OCI-LY1 (cell line): ENCODE data around the gene NDRG2.

Experiments
- H2AFZ ChIP-seq: fragments of 200-600 bp; sonication (generic), shearing (Covaris generic); 2 replicates; pipeline ENCODE4 v1.6.0; 2014; ENCODE audit warnings: antibody characterized with exemption, mild to moderate bottlenecking, low read length
- H3F3A ChIP-seq: fragments of 200-600 bp; sonication (generic), shearing (Covaris generic); 2 replicates; pipeline ENCODE4 v1.6.0; 2014; ENCODE audit warnings: mild to moderate bottlenecking, antibody characterized with exemption, low read length, moderate library complexity; ENCODE audit not compliant: insufficient read depth
- H3K27ac ChIP-seq: fragments of 200-600 bp; sonication (generic); 2 replicates; pipeline ENCODE4 v1.5.1; 2014; ENCODE audit warnings: low read length, mixed run types, mild to moderate bottlenecking, low read depth; ENCODE audit not compliant: poor library complexity, severe bottlenecking
- H3K27me3 ChIP-seq: fragments of 200-600 bp; sonication (generic); 2 replicates; pipeline ENCODE4 v1.6.0; 2014; ENCODE audit warnings: antibody characterized with exemption, mild to moderate bottlenecking, low read length, moderate library complexity; ENCODE audit not compliant: insufficient read depth
- H3K36me3 ChIP-seq: fragments of 200-600 bp; sonication (generic); 2 replicates; pipeline ENCODE4 v1.6.1; 2014; ENCODE audit warnings: mild to moderate bottlenecking, antibody characterized with exemption, low read length, moderate library complexity, mixed read lengths; ENCODE audit not compliant: insufficient read depth
- H3K4me1 ChIP-seq: fragments of 200-600 bp; sonication (generic); 2 replicates; pipeline ENCODE4 v1.5.1; 2014; ENCODE audit warnings: mild to moderate bottlenecking, low read length, moderate library complexity; ENCODE audit not compliant: insufficient read depth, severe bottlenecking
- H3K4me2 ChIP-seq: fragments of 200-600 bp; sonication (generic), shearing (Covaris generic); 2 replicates; pipeline ENCODE4 v1.6.1; 2014; ENCODE audit warnings: low read length
- H3K4me3 ChIP-seq: fragments of 200-600 bp; sonication (generic); 2 replicates; pipeline ENCODE4 v1.5.1; 2014; ENCODE audit warnings: low read length, low read depth, mild to moderate bottlenecking, mixed read lengths; ENCODE audit not compliant: poor library complexity, severe bottlenecking
- H3K79me2 ChIP-seq: fragments of 200-600 bp; shearing (Covaris generic); 2 replicates; pipeline ENCODE4 v1.6.1; 2016; ENCODE audit warnings: mixed run types, low read length, mixed read lengths; ENCODE audit not compliant: insufficient read depth
- H3K9ac ChIP-seq: fragments of 200-600 bp; sonication (generic), shearing (Covaris generic); 2 replicates; pipeline ENCODE4 v1.6.1; 2014; ENCODE audit warnings: mild to moderate bottlenecking, low read length, mixed read lengths
- H3K9me2 ChIP-seq: fragments of 200-600 bp; sonication (generic), shearing (Covaris generic); 2 replicates; pipeline ENCODE4 v1.6.1; 2014; ENCODE audit warnings: low read depth, mild to moderate bottlenecking, low read length, mixed read lengths
- H3K9me3 ChIP-seq: fragments of 200-600 bp; shearing (Covaris generic); 2 replicates; pipeline ENCODE4 v1.6.1; 2014; ENCODE audit warnings: low read length, mixed read lengths
- H4K20me1 ChIP-seq: fragments of 200-600 bp; sonication (generic), shearing (Covaris generic); 2 replicates; pipeline ENCODE4 v1.6.0; 2016; ENCODE audit warnings: mild to moderate bottlenecking, low read length; ENCODE audit not compliant: insufficient read depth
- EZH2 ChIP-seq: fragments of 200-600 bp; sonication (generic), shearing (Covaris generic); IDR thresholded peaks from 2 replicates; pipeline ENCODE4 v1.8.0; 2017; ENCODE audit warnings: borderline replicate concordance, mixed run types, mild to moderate bottlenecking, antibody characterized with exemption, low read length, moderate library complexity, mixed read lengths
- TF ChIP-seq, protein P1 (sequence below): fragments of 200-600 bp; sonication (generic), shearing (Covaris generic); IDR thresholded peaks from 2 replicates; pipeline ENCODE4 v1.5.1; 2017; ENCODE audit warnings: mild to moderate bottlenecking, antibody characterized with exemption, low read length, moderate library complexity, mixed read lengths

NDRG2 gene

GRCh38 chr14:21018286-21018685, 6.6 kb downstream of the NDRG2 start:
- Histone ChIP-seq H3K27ac (no peak overlapping the region), H3K9ac (no peak overlapping the region), H3K4me1 (no peaks in the 10 kb centered on the region), H3K9me3 (no peaks in the 10 kb centered on the region), H3K4me3 (no peak overlapping the region), H3K4me2 (no peak overlapping the region), H2AFZ (no peak overlapping the region), H3F3A (no peaks in the 10 kb centered on the region), H3K36me3 (no peaks in the 10 kb centered on the region), H3K79me2 (no peaks in the 10 kb centered on the region), H3K9me2 (no peaks in the 10 kb centered on the region), H3K27me3 (peaks cover 5% of the 10 kb centered on the region; the same call in 1 of the 2 replicates), H4K20me1 (no peaks in the 10 kb centered on the region)
- TF ChIP-seq EZH2 = no peak
- TF ChIP-seq, protein P1, sequence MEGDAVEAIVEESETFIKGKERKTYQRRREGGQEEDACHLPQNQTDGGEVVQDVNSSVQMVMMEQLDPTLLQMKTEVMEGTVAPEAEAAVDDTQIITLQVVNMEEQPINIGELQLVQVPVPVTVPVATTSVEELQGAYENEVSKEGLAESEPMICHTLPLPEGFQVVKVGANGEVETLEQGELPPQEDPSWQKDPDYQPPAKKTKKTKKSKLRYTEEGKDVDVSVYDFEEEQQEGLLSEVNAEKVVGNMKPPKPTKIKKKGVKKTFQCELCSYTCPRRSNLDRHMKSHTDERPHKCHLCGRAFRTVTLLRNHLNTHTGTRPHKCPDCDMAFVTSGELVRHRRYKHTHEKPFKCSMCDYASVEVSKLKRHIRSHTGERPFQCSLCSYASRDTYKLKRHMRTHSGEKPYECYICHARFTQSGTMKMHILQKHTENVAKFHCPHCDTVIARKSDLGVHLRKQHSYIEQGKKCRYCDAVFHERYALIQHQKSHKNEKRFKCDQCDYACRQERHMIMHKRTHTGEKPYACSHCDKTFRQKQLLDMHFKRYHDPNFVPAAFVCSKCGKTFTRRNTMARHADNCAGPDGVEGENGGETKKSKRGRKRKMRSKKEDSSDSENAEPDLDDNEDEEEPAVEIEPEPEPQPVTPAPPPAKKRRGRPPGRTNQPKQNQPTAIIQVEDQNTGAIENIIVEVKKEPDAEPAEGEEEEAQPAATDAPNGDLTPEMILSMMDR = no peak

GRCh38 chr14:21017528-21018245, 7.2 kb downstream of the NDRG2 start:
- Histone ChIP-seq H2AFZ (no peak overlapping the region), H3K4me2 (no peak overlapping the region), H3K27me3 (peaks cover 5% of the 10 kb centered on the region; the same call in 1 of the 2 replicates), H3F3A (no peaks in the 10 kb centered on the region), H3K79me2 (no peaks in the 10 kb centered on the region), H3K9me2 (no peaks in the 10 kb centered on the region), H3K27ac (no peak overlapping the region), H3K9ac (no peak overlapping the region), H4K20me1 (no peaks in the 10 kb centered on the region), H3K36me3 (no peaks in the 10 kb centered on the region), H3K4me3 (no peak overlapping the region), H3K4me1 (no peaks in the 10 kb centered on the region), H3K9me3 (no peaks in the 10 kb centered on the region)
- no peak for TF ChIP-seq EZH2
- TF ChIP-seq, protein P1 = no peak

- Histone ChIP-seq H3K79me2 (no peaks in the 10 kb centered on the region), H3F3A (no peaks in the 10 kb centered on the region), H3K27ac (no peak overlapping the region), H2AFZ (no peak overlapping the region), H3K27me3 (peaks cover 5% of the 10 kb centered on the region; the same call in 1 of the 2 replicates), H3K4me3 (no peak overlapping the region), H3K4me1 (no peaks in the 10 kb centered on the region), H3K9ac (no peak overlapping the region), H3K9me3 (no peaks in the 10 kb centered on the region), H3K9me2 (no peaks in the 10 kb centered on the region), H3K4me2 (no peak overlapping the region), H4K20me1 (no peaks in the 10 kb centered on the region), H3K36me3 (no peaks in the 10 kb centered on the region)
- no peak for TF ChIP-seq EZH2
- TF ChIP-seq, protein P1 = no peak
These were observed 8.3 kb downstream of the NDRG2 start for GRCh38 chr14:21016413-21017190.
